Uterus (tissue), 2 donors: Measurements from ENCODE around the gene MSX1.

Experiments used
- POLR2A ChIP-seq, 2 donors: fragments of 450-650 bp; IDR thresholded peaks; one replicate each; pipeline ENCODE4 v1.6.1; 2016; ENCODE audit warnings: antibody characterized with exemption in 2 of 2, mild to moderate bottlenecking in 1 of 2, moderate library complexity in 1 of 2
- TF ChIP-seq, protein P1 (sequence below), 4 experiments: fragments of 200-600 bp in 2 of 4; fragments of 450-650 bp in 2 of 4; sonication (generic) in 2 of 4; IDR thresholded peaks; one replicate each; pipeline ENCODE4 v1.5.1; 2016 to 2019; ENCODE audit warnings: antibody characterized with exemption in 4 of 4, mild to moderate bottlenecking in 2 of 4, moderate library complexity in 1 of 4

- TF ChIP-seq, protein P1, sequence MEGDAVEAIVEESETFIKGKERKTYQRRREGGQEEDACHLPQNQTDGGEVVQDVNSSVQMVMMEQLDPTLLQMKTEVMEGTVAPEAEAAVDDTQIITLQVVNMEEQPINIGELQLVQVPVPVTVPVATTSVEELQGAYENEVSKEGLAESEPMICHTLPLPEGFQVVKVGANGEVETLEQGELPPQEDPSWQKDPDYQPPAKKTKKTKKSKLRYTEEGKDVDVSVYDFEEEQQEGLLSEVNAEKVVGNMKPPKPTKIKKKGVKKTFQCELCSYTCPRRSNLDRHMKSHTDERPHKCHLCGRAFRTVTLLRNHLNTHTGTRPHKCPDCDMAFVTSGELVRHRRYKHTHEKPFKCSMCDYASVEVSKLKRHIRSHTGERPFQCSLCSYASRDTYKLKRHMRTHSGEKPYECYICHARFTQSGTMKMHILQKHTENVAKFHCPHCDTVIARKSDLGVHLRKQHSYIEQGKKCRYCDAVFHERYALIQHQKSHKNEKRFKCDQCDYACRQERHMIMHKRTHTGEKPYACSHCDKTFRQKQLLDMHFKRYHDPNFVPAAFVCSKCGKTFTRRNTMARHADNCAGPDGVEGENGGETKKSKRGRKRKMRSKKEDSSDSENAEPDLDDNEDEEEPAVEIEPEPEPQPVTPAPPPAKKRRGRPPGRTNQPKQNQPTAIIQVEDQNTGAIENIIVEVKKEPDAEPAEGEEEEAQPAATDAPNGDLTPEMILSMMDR (IDR thresholded peaks at IDR 0.05): no peak
- no peak for TF ChIP-seq POLR2A (IDR thresholded peaks at IDR 0.05)
Observed at GRCh38 chr4:4893721-4894120, 34.3 kb downstream of the MSX1 start.
